ENCODE results near the gene NRIP1.
A peak's percentile ranks its signal among the peaks of the same experiment; 100 is the strongest.
"Not testable (repeated sequence)": the region's sequence is repeated elsewhere in the genome, so short reads cannot be mapped to it uniquely, and the experiment has no call there.

Gene NRIP1

GRCh38 chr21:14968821-14969220 is 96.0 kb downstream of the NRIP1 start:
- no peak for DNase-seq

- no peak for DNase-seq
Observed at GRCh38 chr21:14968029-14968428, 96.8 kb downstream of the NRIP1 start.

GRCh38 chr21:14964621-14965020 is 100.2 kb downstream of the NRIP1 start:
- no peak for DNase-seq

- DNase-seq = no peak
Observed at GRCh38 chr21:14962217-14962616, 102.6 kb downstream of the NRIP1 start.

GRCh38 chr21:14961502-14961901 is 103.3 kb downstream of the NRIP1 start:
- DNase-seq = no peak

- DNase-seq = no peak
Observed at GRCh38 chr21:14959343-14959742, 105.5 kb downstream of the NRIP1 start.

- no peak for DNase-seq
Observed at GRCh38 chr21:14957836-14958235, 107.0 kb downstream of the NRIP1 start.

GRCh38 chr21:14956807-14957206 is 108.0 kb downstream of the NRIP1 start:
- peak; percentile 47 for DNase-seq

- DNase-seq = no peak
Observed at GRCh38 chr21:14955936-14956520, 108.8 kb downstream of the NRIP1 start.

- DNase-seq = no peak
Observed at GRCh38 chr21:14952916-14953315, 111.9 kb downstream of the NRIP1 start.

- no peak for DNase-seq
Observed at GRCh38 chr21:14949603-14950002, 115.2 kb downstream of the NRIP1 start.

GRCh38 chr21:14947613-14948160 is 117.1 kb downstream of the NRIP1 start:
- DNase-seq = no peak

- no peak for DNase-seq
Observed at GRCh38 chr21:14945176-14945575, 119.6 kb downstream of the NRIP1 start.

- DNase-seq = no peak
Observed at GRCh38 chr21:14943616-14944015, 121.2 kb downstream of the NRIP1 start.

GRCh38 chr21:14942801-14943490 is 121.9 kb downstream of the NRIP1 start:
- DNase-seq = no peak

GRCh38 chr21:14927324-14927723 is 137.5 kb downstream of the NRIP1 start:
- not testable (repeated sequence) for DNase-seq

- no peak for DNase-seq
Observed at GRCh38 chr21:14926186-14926585, 138.6 kb downstream of the NRIP1 start.

- DNase-seq = no peak
Observed at GRCh38 chr21:14923468-14923867, 141.3 kb downstream of the NRIP1 start.

GRCh38 chr21:14922980-14923379 is 141.8 kb downstream of the NRIP1 start:
- no peak for DNase-seq

GRCh38 chr21:14918527-14918926 is 146.3 kb downstream of the NRIP1 start:
- no peak for DNase-seq

GRCh38 chr21:14917762-14918161 is 147.0 kb downstream of the NRIP1 start:
- DNase-seq = no peak

- no peak for DNase-seq
Observed at GRCh38 chr21:14916676-14917141, 148.1 kb downstream of the NRIP1 start.

- no peak for DNase-seq
Observed at GRCh38 chr21:14913638-14914037, 151.2 kb downstream of the NRIP1 start.

- DNase-seq = no peak
Observed at GRCh38 chr21:14911351-14911750, 153.4 kb downstream of the NRIP1 start.
